GM12801 (cell line): ENCODE results near the gene PPP1R13B.

ENCODE experiments used
- TF ChIP-seq, protein P1 (sequence below): IDR thresholded peaks from one replicate; pipeline ENCODE4 v1.5.1; 2011; ENCODE audit warnings: control low read depth; ENCODE audit not compliant: insufficient read length; ENCODE audit errors: extremely low read depth

Gene PPP1R13B

GRCh38 chr14:103847451-103848174 lies at the start of gene PPP1R13B:
TSS of gene PPP1R13B (minus strand) at chr14:103847575. CDS start at chr14:103847307, 268 bp downstream.
- TF ChIP-seq, protein P1, sequence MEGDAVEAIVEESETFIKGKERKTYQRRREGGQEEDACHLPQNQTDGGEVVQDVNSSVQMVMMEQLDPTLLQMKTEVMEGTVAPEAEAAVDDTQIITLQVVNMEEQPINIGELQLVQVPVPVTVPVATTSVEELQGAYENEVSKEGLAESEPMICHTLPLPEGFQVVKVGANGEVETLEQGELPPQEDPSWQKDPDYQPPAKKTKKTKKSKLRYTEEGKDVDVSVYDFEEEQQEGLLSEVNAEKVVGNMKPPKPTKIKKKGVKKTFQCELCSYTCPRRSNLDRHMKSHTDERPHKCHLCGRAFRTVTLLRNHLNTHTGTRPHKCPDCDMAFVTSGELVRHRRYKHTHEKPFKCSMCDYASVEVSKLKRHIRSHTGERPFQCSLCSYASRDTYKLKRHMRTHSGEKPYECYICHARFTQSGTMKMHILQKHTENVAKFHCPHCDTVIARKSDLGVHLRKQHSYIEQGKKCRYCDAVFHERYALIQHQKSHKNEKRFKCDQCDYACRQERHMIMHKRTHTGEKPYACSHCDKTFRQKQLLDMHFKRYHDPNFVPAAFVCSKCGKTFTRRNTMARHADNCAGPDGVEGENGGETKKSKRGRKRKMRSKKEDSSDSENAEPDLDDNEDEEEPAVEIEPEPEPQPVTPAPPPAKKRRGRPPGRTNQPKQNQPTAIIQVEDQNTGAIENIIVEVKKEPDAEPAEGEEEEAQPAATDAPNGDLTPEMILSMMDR: no peak

GRCh38 chr14:103896578-103896977 lies 49.2 kb upstream of the PPP1R13B start:
- TF ChIP-seq, protein P1: no peak

DNA sequence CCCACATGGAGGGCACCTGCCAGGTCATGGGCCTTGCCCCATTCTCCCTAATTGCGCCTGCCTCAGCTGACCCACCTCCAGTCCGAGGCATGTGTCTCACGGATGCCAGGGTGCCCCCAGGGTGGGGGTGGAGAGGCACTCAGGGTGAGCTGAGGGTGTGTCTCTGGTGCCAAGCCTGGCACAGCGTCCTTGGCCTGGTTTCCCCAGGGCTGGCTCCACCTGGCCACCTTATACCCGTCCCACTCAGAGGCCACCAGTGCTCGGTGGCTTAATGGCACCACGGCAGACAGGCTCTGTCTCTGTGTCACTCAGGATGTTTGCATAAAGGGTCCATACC lies 47.3 kb upstream of the PPP1R13B start:
- TF ChIP-seq, protein P1: no peak

GRCh38 chr14:103894034-103894722 lies 46.8 kb upstream of the PPP1R13B start:
- TF ChIP-seq, protein P1: no peak

- TF ChIP-seq, protein P1: no peak
These were observed 44.9 kb upstream of the PPP1R13B start for GRCh38 chr14:103892247-103892646.

- TF ChIP-seq, protein P1: no peak
These were observed 44.4 kb upstream of the PPP1R13B start for GRCh38 chr14:103891667-103892215.

GRCh38 chr14:103890821-103891666 lies 43.7 kb upstream of the PPP1R13B start:
- TF ChIP-seq, protein P1: no peak
